T-helper 1 cell treated with Interleukin-12 subunit alpha and Interleukin-12 subunit beta and Interleukin-4 antibody, amounts not matched to agents 30 ng/mL and 1 ng/mL, for 36 hours (primary cell): ENCODE results near the gene ERCC2. TPM values are rescaled to one million over a fixed set of nuclear protein-coding genes. Genes with fewer than 3 reads are reported as not detected.

Experiments used
- intact Hi-C: fragments of 100-400 bp; cut with micrococcal nuclease; formaldehyde crosslinking; loops from one replicate; pipeline ENCODE4 v1.15.1; 2024
- total RNA-seq: library from RNA; stranded (reverse); gene quantifications from 2 replicates; pipeline ENCODE4 v1.2.3, GENCODE V29; 2022

ERCC2 gene
- total RNA-seq, 1 donor from 2014 or later: 22.0 TPM

GRCh38 chr19:45402298-45403061, 32.1 kb upstream of the ERCC2 start:
- intact Hi-C loops: no loop called here

- intact Hi-C loops: no loop called here
Observed at GRCh38 chr19:45401815-45402214, 31.4 kb upstream of the ERCC2 start.

- intact Hi-C loops: no loop called here
Observed at GRCh38 chr19:45400192-45400591, 29.8 kb upstream of the ERCC2 start.

GRCh38 chr19:45395821-45396617, 25.6 kb upstream of the ERCC2 start:
- intact Hi-C loops: no loop called here

- intact Hi-C loops: no loop called here
Observed at GRCh38 chr19:45391871-45392665, 21.7 kb upstream of the ERCC2 start.

GRCh38 chr19:45391346-45391745, 21.0 kb upstream of the ERCC2 start:
- intact Hi-C loops: no loop called here

- intact Hi-C loops: no loop called here
Observed at GRCh38 chr19:45385392-45386221, 15.2 kb upstream of the ERCC2 start.

- intact Hi-C loops: no loop called here
Observed at GRCh38 chr19:45382426-45382825, 12.1 kb upstream of the ERCC2 start.

- intact Hi-C loops: no loop called here
Observed at GRCh38 chr19:45380107-45380506, 9.7 kb upstream of the ERCC2 start.

- intact Hi-C loops: no loop called here
Observed at GRCh38 chr19:45376045-45376724, 5.8 kb upstream of the ERCC2 start.

- intact Hi-C loops: no loop called here
Observed at GRCh38 chr19:45368737-45369340, 1.5 kb downstream of the ERCC2 start.

GRCh38 chr19:45368127-45368526, 2.2 kb downstream of the ERCC2 start:
- intact Hi-C loops: no loop called here

GRCh38 chr19:45364696-45365095, 5.7 kb downstream of the ERCC2 start:
- intact Hi-C loops: no loop called here

GRCh38 chr19:45363861-45364459, 6.4 kb downstream of the ERCC2 start:
- intact Hi-C loops: no loop called here

- intact Hi-C loops: no loop called here
Observed at GRCh38 chr19:45362291-45362690, 8.1 kb downstream of the ERCC2 start.

GRCh38 chr19:45361608-45362007, 8.8 kb downstream of the ERCC2 start:
- intact Hi-C loops: no loop called here

GRCh38 chr19:45358213-45358792, 12.1 kb downstream of the ERCC2 start:
- intact Hi-C loops: no loop called here

- intact Hi-C loops: no loop called here
Observed at GRCh38 chr19:45357445-45357783, 13.0 kb downstream of the ERCC2 start.

- intact Hi-C loops: no loop called here
Observed at GRCh38 chr19:45356760-45357444, 13.5 kb downstream of the ERCC2 start.
